ENCODE measurements around the gene SYTL2.

The SYTL2 gene

GRCh38 chr11:85766721-85767161 is 44.2 kb downstream of the SYTL2 start:
- no peak overlapping the region for H3K4me2 ChIP-seq (ENCODE audit: low read depth, low read length, poor library complexity, severe bottlenecking)
- TF ChIP-seq EZH2phosphoT487 (IDR thresholded peaks at IDR 0.05; ENCODE audit: borderline replicate concordance): no peak
- no peak for TF ChIP-seq CTCF (conservative IDR thresholded peaks at IDR 0.05; ENCODE audit: low read length)
- H3K9me2 ChIP-seq (replicated peaks; ENCODE audit: low read depth, low read length): no peaks in the 10 kb centered on the region
- H3K4me3 ChIP-seq (ENCODE audit: low read length, poor library complexity, severe bottlenecking): no peak overlapping the region
- peaks cover 10% of the 10 kb centered on the region for H3K4me1 ChIP-seq (ENCODE audit: insufficient read depth, low read length, poor library complexity, severe bottlenecking)
- no peaks in the 10 kb centered on the region for H3K36me3 ChIP-seq (ENCODE audit: insufficient read depth, low read length)
- no peaks in the 10 kb centered on the region for H4K20me1 ChIP-seq (ENCODE audit: insufficient read depth, low read length, poor library complexity, severe bottlenecking)
- peaks cover 27% of the 10 kb centered on the region for H3K27me3 ChIP-seq (ENCODE audit: insufficient read depth, low read length, poor library complexity, severe bottlenecking)
- no peaks in the 10 kb centered on the region for H3K79me2 ChIP-seq (ENCODE audit: insufficient read depth, low read length)
- no peak overlapping the region for H3K9ac ChIP-seq (ENCODE audit: low read depth, low read length, poor library complexity, severe bottlenecking)
- no peaks in the 10 kb centered on the region for H3F3A ChIP-seq (ENCODE audit: low read depth)
- no peaks in the 10 kb centered on the region for H3K9me3 ChIP-seq (ENCODE audit: insufficient read depth, low read depth, low read length)
- H2AFZ ChIP-seq (ENCODE audit: low read length): no peak overlapping the region

- H3K4me1 ChIP-seq (ENCODE audit: insufficient read depth, low read length, poor library complexity, severe bottlenecking): peaks cover 18% of the 10 kb centered on the region
- no peaks in the 10 kb centered on the region for H3K9me3 ChIP-seq (ENCODE audit: insufficient read depth, low read depth, low read length)
- H3K4me2 ChIP-seq (ENCODE audit: low read depth, low read length, poor library complexity, severe bottlenecking): no peak overlapping the region
- no peaks in the 10 kb centered on the region for H3F3A ChIP-seq (ENCODE audit: low read depth)
- no peaks in the 10 kb centered on the region for H4K20me1 ChIP-seq (ENCODE audit: insufficient read depth, low read length, poor library complexity, severe bottlenecking)
- no peak overlapping the region for H3K4me3 ChIP-seq (ENCODE audit: low read length, poor library complexity, severe bottlenecking)
- no peak overlapping the region for H2AFZ ChIP-seq (ENCODE audit: low read length)
- H3K79me2 ChIP-seq (ENCODE audit: insufficient read depth, low read length): no peaks in the 10 kb centered on the region
- H3K9ac ChIP-seq (ENCODE audit: low read depth, low read length, poor library complexity, severe bottlenecking): no peak overlapping the region
- peaks cover 30% of the 10 kb centered on the region for H3K27me3 ChIP-seq (ENCODE audit: insufficient read depth, low read length, poor library complexity, severe bottlenecking)
- TF ChIP-seq EZH2phosphoT487 (IDR thresholded peaks at IDR 0.05; ENCODE audit: borderline replicate concordance): no peak
- TF ChIP-seq CTCF (conservative IDR thresholded peaks at IDR 0.05; ENCODE audit: low read length): no peak
- no peaks in the 10 kb centered on the region for H3K9me2 ChIP-seq (replicated peaks; ENCODE audit: low read depth, low read length)
- no peaks in the 10 kb centered on the region for H3K36me3 ChIP-seq (ENCODE audit: insufficient read depth, low read length)
These were observed 46.1 kb downstream of the SYTL2 start for GRCh38 chr11:85764796-85765195.

DNA sequence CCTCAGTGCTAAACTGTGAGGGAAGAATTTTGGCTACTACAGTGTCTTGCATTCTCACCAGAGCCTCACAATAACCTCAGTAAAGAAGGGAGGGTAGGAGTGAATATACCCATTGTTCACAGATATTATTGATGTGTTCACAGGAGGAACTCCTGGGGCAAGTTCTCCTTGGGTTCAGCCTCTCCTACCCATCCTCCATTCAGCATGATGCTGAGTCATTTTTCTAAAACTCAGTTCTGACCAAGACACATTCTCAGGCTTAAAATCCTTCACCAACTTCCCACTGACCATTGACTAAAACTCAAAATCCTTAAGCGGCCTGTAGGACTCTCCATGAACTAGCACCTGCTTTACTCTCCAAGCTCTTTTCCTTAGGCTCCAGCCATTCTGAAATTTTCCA is 48.7 kb downstream of the SYTL2 start:
- H3K4me1 ChIP-seq (ENCODE audit: insufficient read depth, low read length, poor library complexity, severe bottlenecking): peaks cover 35% of the 10 kb centered on the region
- H4K20me1 ChIP-seq (ENCODE audit: insufficient read depth, low read length, poor library complexity, severe bottlenecking): no peaks in the 10 kb centered on the region
- no peak overlapping the region for H3K4me2 ChIP-seq (ENCODE audit: low read depth, low read length, poor library complexity, severe bottlenecking)
- no peaks in the 10 kb centered on the region for H3K9me2 ChIP-seq (replicated peaks; ENCODE audit: low read depth, low read length)
- H3K36me3 ChIP-seq (ENCODE audit: insufficient read depth, low read length): no peaks in the 10 kb centered on the region
- no peaks in the 10 kb centered on the region for H3F3A ChIP-seq (ENCODE audit: low read depth)
- H3K4me3 ChIP-seq (ENCODE audit: low read length, poor library complexity, severe bottlenecking): no peak overlapping the region
- no peak overlapping the region for H2AFZ ChIP-seq (ENCODE audit: low read length)
- no peaks in the 10 kb centered on the region for H3K79me2 ChIP-seq (ENCODE audit: insufficient read depth, low read length)
- TF ChIP-seq CTCF (conservative IDR thresholded peaks at IDR 0.05; ENCODE audit: low read length): no peak
- H3K9me3 ChIP-seq (ENCODE audit: insufficient read depth, low read depth, low read length): no peaks in the 10 kb centered on the region
- H3K9ac ChIP-seq (ENCODE audit: low read depth, low read length, poor library complexity, severe bottlenecking): no peak overlapping the region
- H3K27me3 ChIP-seq (ENCODE audit: insufficient read depth, low read length, poor library complexity, severe bottlenecking): peaks cover 46% of the 10 kb centered on the region
